ENCODE measurements around the gene VPS37B. TPM values are rescaled to one million over a fixed set of nuclear protein-coding genes. Genes with fewer than 3 reads are reported as not detected.
A peak's percentile ranks its signal among the peaks of the same experiment; 100 is the strongest.

Gene VPS37B
- total RNA-seq, 1 experiment from 2014 or later, result 12.3 TPM

DNA sequence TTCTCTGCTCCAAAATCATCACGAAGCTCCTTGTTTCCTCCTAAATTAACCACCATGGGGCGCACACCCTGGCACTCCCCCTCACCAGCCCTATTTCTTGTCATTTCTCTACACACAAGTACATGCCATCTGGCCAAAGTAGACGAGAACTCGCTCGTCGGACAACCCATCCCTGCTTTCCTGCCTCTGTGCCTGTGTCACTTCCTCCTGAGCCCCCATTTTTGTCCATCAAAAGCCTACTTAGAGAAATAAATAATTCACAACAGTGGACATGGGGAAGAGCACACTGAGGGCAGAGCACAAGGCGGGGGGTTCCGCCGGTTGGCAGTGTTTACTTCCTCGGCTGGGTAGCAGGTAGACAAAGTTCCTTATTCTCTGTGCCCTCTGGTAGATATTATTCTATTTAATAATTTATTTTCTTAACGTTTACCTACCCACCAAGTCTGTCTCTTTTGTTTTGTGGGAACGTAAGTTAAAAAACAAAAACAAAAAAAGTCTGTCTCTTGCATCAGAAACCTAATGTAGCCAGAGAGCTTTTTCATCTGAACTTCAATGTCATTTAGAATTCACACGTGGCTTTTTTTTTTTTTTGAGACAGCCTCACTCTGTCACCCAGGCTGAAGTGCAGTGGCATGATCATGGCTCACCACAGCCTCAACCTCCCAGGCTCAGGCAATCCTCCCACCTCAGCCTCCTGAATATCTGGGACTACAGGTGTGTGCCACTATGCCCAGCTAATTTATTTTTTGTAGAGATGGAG, 6.0 kb downstream of the VPS37B start:
- Mint-ChIP-seq H3K27ac (peak overlapping the region in 1 of 3 experiments; percentile 51; a peak in 1 of 7 replicates), H3K4me3 (no peak overlapping the region; a peak in 1 of 5 replicates), H3K36me3 (ENCODE audit: insufficient read depth in 1 of 3, low read depth in 3 of 3) (no peaks in the 10 kb centered on the region), H3K4me1 (peaks cover 68 to 79% of the 10 kb centered on the region in 2 experiments), H3K9me3 (no peaks in the 10 kb centered on the region), H3K27me3 (ENCODE audit: low read depth) (peaks cover 78% of the 10 kb centered on the region)
- Histone ChIP-seq H2BK12ac (ENCODE audit: insufficient read length, low read depth, low read length) (no peak overlapping the region), H3K9ac (ENCODE audit: extremely low read depth, insufficient read length, low read length) (no peak overlapping the region), H2BK20ac (ENCODE audit: low read depth, low read length, poor library complexity, severe bottlenecking) (no peak overlapping the region), H3K9me3 (ENCODE audit: control insufficient read depth, low read depth, low read length) (no peaks in the 10 kb centered on the region), H4K91ac (ENCODE audit: insufficient read length, low read depth, low read length) (no peak overlapping the region), H3T11ph (ENCODE audit: low read length) (no peak overlapping the region), H3K4ac (ENCODE audit: low read depth, low read length) (no peak overlapping the region), H3K23ac (ENCODE audit: insufficient read length, low read depth, low read length) (no peak overlapping the region), H3K14ac (ENCODE audit: insufficient read depth, low read length) (no peak overlapping the region), H2AFZ (ENCODE audit: low read length) (no peak overlapping the region), H3K4me1 (ENCODE audit: insufficient read depth, low read length) (peaks cover 8% of the 10 kb centered on the region), H3K79me1 (ENCODE audit: insufficient read depth, low read depth, low read length, poor library complexity, severe bottlenecking) (peaks cover 2% of the 10 kb centered on the region), H2BK5ac (ENCODE audit: insufficient read length, low read length) (no peak overlapping the region), H4K5ac (ENCODE audit: insufficient read length, low read depth, low read length) (no peak overlapping the region), H2BK15ac (ENCODE audit: low read depth, low read length) (no peak overlapping the region), H4K8ac (replicated peaks; ENCODE audit: insufficient read length, low read depth, low read length) (no peak overlapping the region), H3K27ac (ENCODE audit: insufficient read length, low read depth, low read length) (no peak overlapping the region), H3K4me2 (ENCODE audit: insufficient read depth, insufficient read length, low read length) (no peak overlapping the region), H3K18ac (ENCODE audit: insufficient read length, low read depth, low read length) (no peak overlapping the region), H3K56ac (ENCODE audit: insufficient read length, low read depth, low read length) (no peak overlapping the region), H3K23me2 (ENCODE audit: insufficient read length, low read depth, low read length, poor library complexity, severe bottlenecking) (peaks cover under 1% of the 10 kb centered on the region), H2AK5ac (ENCODE audit: insufficient read length, low read length) (no peak overlapping the region), H3K79me2 (ENCODE audit: insufficient read depth, low read length) (no peaks in the 10 kb centered on the region), H2BK120ac (ENCODE audit: low read depth, low read length, poor library complexity, severe bottlenecking) (no peak overlapping the region), H3K27me3 (ENCODE audit: insufficient read depth, low read length) (peaks cover 1% of the 10 kb centered on the region; the same call in 1 of the 2 replicates), H4K20me1 (ENCODE audit: control insufficient read depth, insufficient read depth, insufficient read length) (no peaks in the 10 kb centered on the region)
- WGBS (ENCODE audit: extremely low coverage, insufficient read length, low lambda C conversion rate), result no CpG with 5 or more reads among the region's 13 CpGs
- TF ChIP-seq, protein P1, sequence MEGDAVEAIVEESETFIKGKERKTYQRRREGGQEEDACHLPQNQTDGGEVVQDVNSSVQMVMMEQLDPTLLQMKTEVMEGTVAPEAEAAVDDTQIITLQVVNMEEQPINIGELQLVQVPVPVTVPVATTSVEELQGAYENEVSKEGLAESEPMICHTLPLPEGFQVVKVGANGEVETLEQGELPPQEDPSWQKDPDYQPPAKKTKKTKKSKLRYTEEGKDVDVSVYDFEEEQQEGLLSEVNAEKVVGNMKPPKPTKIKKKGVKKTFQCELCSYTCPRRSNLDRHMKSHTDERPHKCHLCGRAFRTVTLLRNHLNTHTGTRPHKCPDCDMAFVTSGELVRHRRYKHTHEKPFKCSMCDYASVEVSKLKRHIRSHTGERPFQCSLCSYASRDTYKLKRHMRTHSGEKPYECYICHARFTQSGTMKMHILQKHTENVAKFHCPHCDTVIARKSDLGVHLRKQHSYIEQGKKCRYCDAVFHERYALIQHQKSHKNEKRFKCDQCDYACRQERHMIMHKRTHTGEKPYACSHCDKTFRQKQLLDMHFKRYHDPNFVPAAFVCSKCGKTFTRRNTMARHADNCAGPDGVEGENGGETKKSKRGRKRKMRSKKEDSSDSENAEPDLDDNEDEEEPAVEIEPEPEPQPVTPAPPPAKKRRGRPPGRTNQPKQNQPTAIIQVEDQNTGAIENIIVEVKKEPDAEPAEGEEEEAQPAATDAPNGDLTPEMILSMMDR (conservative IDR thresholded peaks at IDR 0.05), result no peak
- DNase-seq, result no peak
